Upper lobe of left lung (tissue), 4 donors: ENCODE results near the gene ADAMTS12.

Source experiments
- CTCF ChIP-seq, 6 experiments: fragments of 450-650 bp in 4 of 6; fragments of 200-600 bp in 2 of 6; sonication (generic) in 2 of 6; IDR thresholded peaks; one replicate each; pipeline ENCODE4 v1.5.1; 2016 to 2019; ENCODE audit warnings: antibody characterized with exemption in 6 of 6
- EP300 ChIP-seq, 4 donors: sonication (generic); formaldehyde crosslinking; IDR thresholded peaks; one replicate each; pipeline ENCODE4 v1.5.1; 2017; ENCODE audit warnings: antibody characterized with exemption in 4 of 4, control low read depth in 2 of 4
- POLR2A ChIP-seq, 4 donors: fragments of 450-650 bp; IDR thresholded peaks; one replicate each; pipeline ENCODE4 v1.5.1; 2016 to 2017; ENCODE audit warnings: antibody characterized with exemption in 4 of 4, mild to moderate bottlenecking in 2 of 4
- POLR2AphosphoS5 ChIP-seq, 2 donors: sonication (generic); formaldehyde crosslinking; IDR thresholded peaks; one replicate each; pipeline ENCODE4 v1.5.1; 2017; ENCODE audit warnings: antibody characterized with exemption in 2 of 2

- TF ChIP-seq CTCF (IDR thresholded peaks at IDR 0.05) = no peak
- no peak for TF ChIP-seq POLR2A (IDR thresholded peaks at IDR 0.05)
- no peak for TF ChIP-seq EP300 (IDR thresholded peaks at IDR 0.05)
- no peak for TF ChIP-seq POLR2AphosphoS5 (IDR thresholded peaks at IDR 0.05)
These were observed 279.4 kb downstream of the ADAMTS12 start for GRCh38 chr5:33612386-33612785.
